Colonic mucosa (tissue), 4 donors: ENCODE measurements around the gene GNB1. TPM values are rescaled to one million over a fixed set of nuclear protein-coding genes. Genes with fewer than 3 reads are reported as not detected.

ENCODE experiments used
- DNase-seq: peaks from one replicate; pipeline ENCODE4 v3.0.0-alpha.2; 2020
- H3K27ac ChIP-seq: fragments of 200-600 bp; one replicate; pipeline ENCODE4 v1.8.0; 2021
- H3K27me3 ChIP-seq: fragments of 200-600 bp; one replicate; pipeline ENCODE4 v1.8.0; 2021
- H3K36me3 ChIP-seq: fragments of 200-600 bp; one replicate; pipeline ENCODE4 v1.8.0; 2021
- H3K4me1 ChIP-seq: fragments of 200-600 bp; one replicate; pipeline ENCODE4 v1.8.0; 2021; ENCODE audit warnings: mild to moderate bottlenecking
- H3K4me3 ChIP-seq: fragments of 200-600 bp; one replicate; pipeline ENCODE4 v1.8.0; 2021
- H3K9ac ChIP-seq, 2 donors: one replicate each; pipeline ENCODE4 v1.7.0; 2013; ENCODE audit warnings: control low read depth in 2 of 2, low read depth in 2 of 2, low read length in 2 of 2
- H3K9me3 ChIP-seq: fragments of 200-600 bp; one replicate; pipeline ENCODE4 v1.8.0; 2021
- CTCF ChIP-seq: fragments of 200-600 bp; IDR thresholded peaks from one replicate; pipeline ENCODE4 v1.8.0; 2022; ENCODE audit warnings: antibody characterized with exemption, mild to moderate bottlenecking
- intact Hi-C: fragments of 100-400 bp; cut with DNase I; formaldehyde crosslinking; loops from one replicate; pipeline ENCODE4 v1.14.1; 2022
- total RNA-seq, 2 donors: library from RNA; stranded (reverse); fragmentation: NEBNext Ultra II Directional in 1 of 2; extraction: Animal tissue kit (Norgen Biotek cat#: 25700) in 1 of 2; gene quantifications; one replicate each; pipeline ENCODE4 v1.2.1, GENCODE V29; 2021
- donor health status: healthy.
- donor health status: DM: no; HTN: no; CAD: no.
- donor health status: DM: no; HTN: no; CAD: no.

The GNB1 gene
- total RNA-seq, 2 donors from 2014 or later, result 281 to 367 TPM

DNA sequence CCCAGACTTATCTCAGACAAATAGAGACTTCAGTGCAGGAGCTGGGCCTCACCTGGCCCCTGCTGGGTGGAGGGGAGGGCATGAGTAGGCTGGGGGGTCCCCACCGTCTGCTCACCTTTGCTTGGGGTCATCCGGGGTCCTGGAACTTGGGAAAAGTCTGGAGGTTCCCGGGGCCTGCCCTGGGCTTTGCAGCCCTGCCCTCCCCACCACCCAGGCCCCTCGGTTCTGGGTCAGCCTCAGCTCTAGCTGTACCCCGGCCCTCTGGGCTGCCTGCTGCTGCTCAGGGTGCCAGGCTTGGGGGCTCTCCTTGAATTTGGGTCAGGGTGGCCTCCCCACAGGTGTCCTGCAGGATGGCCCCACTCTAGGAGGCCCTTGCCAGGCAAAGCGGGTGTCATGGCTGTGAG, 30.6 kb upstream of the GNB1 start:
- intact Hi-C loops, result no loop called here
- no peak for TF ChIP-seq CTCF
- no peak overlapping the region for H3K27ac ChIP-seq
- DNase-seq, result no peak
- no peaks in the 10 kb centered on the region for H3K27me3 ChIP-seq
- H3K4me1 ChIP-seq, result peaks cover 15% of the 10 kb centered on the region
- no peak overlapping the region for H3K9ac ChIP-seq
- no peak overlapping the region for H3K4me3 ChIP-seq
- no peaks in the 10 kb centered on the region for H3K36me3 ChIP-seq
- no peaks in the 10 kb centered on the region for H3K9me3 ChIP-seq

DNA sequence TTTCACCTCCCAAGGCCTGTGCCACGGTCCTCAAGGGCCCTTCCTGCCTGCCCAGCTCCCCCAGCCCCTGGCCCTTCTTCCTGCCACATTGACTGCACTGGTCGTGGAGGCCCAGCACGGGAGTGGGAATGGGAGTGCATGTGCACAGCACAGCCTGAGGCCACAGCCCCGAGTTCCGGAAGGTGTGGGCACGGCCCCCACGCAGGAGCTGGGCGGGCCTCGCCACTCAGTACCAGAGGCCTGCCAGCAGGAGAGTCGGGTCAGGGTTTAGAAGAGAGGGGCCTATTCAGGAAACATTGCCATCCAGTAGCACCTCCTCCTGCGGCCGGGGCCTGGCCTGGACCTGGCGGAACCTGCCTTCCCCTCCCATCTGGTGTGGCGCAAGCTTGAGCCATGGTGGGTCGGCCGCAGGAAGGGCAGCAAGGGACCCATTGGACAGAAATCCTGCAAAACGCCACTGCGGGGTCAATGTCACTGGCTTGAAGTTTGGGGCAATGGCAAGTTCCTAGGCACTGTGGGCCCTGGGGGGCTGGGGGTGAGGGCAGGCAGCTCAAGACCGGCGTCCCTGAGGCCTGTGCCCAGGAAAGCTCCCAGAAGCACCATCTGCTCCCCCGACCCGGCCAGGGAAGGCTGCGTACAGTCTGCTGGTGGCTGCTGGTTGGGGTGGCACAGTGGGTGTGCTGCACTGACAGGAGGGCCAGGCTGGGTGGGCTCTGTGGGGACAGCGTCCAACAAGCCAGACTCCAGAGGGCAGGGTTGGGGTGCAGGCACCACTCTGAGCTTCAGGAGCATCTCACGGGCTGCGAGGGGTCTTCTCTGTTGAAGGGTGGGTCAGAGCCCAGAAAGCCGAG, 29.9 kb upstream of the GNB1 start:
- no peak overlapping the region for H3K27ac ChIP-seq
- DNase-seq, result no peak
- H3K27me3 ChIP-seq, result no peaks in the 10 kb centered on the region
- intact Hi-C loops, result no loop called here
- no peaks in the 10 kb centered on the region for H3K9me3 ChIP-seq
- H3K4me1 ChIP-seq, result peaks cover 15% of the 10 kb centered on the region
- no peak for TF ChIP-seq CTCF
- H3K9ac ChIP-seq, result no peak overlapping the region
- H3K4me3 ChIP-seq, result no peak overlapping the region
- no peaks in the 10 kb centered on the region for H3K36me3 ChIP-seq

- Histone ChIP-seq H3K27me3 (no peaks in the 10 kb centered on the region), H3K9me3 (no peaks in the 10 kb centered on the region), H3K36me3 (no peaks in the 10 kb centered on the region), H3K27ac (peak overlapping the region; percentile 35), H3K4me3 (no peak overlapping the region), H3K4me1 (peaks cover 15% of the 10 kb centered on the region), H3K9ac (no peak overlapping the region)
- no peak for TF ChIP-seq CTCF
- no peak for DNase-seq
- intact Hi-C loops, result no loop called here
These were observed 29.2 kb upstream of the GNB1 start for GRCh38 chr1:1920057-1920607.

- DNase-seq, result peak; percentile 100
- H3K36me3 ChIP-seq, result no peaks in the 10 kb centered on the region
- no peaks in the 10 kb centered on the region for H3K27me3 ChIP-seq
- H3K27ac ChIP-seq, result peak overlapping the region; percentile 35
- H3K4me3 ChIP-seq, result peak overlapping the region; percentile 58
- H3K9me3 ChIP-seq, result no peaks in the 10 kb centered on the region
- TF ChIP-seq CTCF, result no peak
- peaks cover 15% of the 10 kb centered on the region for H3K4me1 ChIP-seq
- H3K9ac ChIP-seq, result peak overlapping the region in 1 of 2 donors; percentile 52
- intact Hi-C loops, result no loop called here
These were observed 28.6 kb upstream of the GNB1 start for GRCh38 chr1:1919304-1920056.

DNA sequence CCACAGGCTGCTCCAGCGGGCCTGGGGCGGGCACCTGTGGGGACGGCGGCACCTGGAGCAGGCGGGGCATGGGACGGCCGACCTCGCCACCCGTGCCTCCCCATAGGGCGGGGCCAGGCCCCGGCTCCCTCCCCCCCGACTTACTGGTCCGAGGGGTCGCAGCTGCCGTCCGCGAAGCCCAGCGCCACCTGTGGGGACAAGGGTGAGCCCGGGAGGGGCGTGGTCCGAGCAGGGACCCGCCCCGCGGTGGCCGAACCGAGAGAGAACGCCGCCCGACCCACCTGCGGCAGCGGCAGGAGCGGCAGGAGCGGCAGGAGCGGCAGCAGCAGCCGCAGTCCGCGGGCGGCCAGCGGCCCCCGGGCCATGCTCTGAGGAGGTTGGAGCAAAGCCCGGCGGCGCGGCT, 28.0 kb upstream of the GNB1 start, which contains the start of gene TMEM52:
Gene TMEM52, minus strand, starts transcription at position 379 of the 403 bp plus-strand sequence. Its CDS starts 14 bp downstream, at position 365.
- Histone ChIP-seq H3K4me3 (peak within 1 kb of the TSS; percentile 58), H3K9me3 (no peaks in the 10 kb centered on the region), H3K4me1 (peaks cover 15% of the 10 kb centered on the region), H3K9ac (peak within 1 kb of the TSS; percentile 34 to 57), H3K36me3 (no peaks in the 10 kb centered on the region), H3K27ac (peak within 1 kb of the TSS; percentile 35), H3K27me3 (no peaks in the 10 kb centered on the region)
- TF ChIP-seq CTCF, result no peak
- no peak for DNase-seq
- intact Hi-C loops, result no loop called here
